Stomach (tissue), 4 donors: ENCODE measurements around the gene TMEM235.

Source experiments
- POLR2A ChIP-seq, 4 donors: fragments of 450-650 bp; IDR thresholded peaks; one replicate each; pipeline ENCODE4 v1.6.1; 2016; ENCODE audit warnings: antibody characterized with exemption in 4 of 4, control low read depth in 2 of 4, mild to moderate bottlenecking in 1 of 4, moderate library complexity in 1 of 4
- TF ChIP-seq, protein P1 (sequence below), 7 experiments: fragments of 450-650 bp in 4 of 7; fragments of 200-600 bp in 3 of 7; sonication (generic) in 3 of 7; IDR thresholded peaks; one replicate each; pipeline ENCODE4 v1.5.1; 2016 to 2019; ENCODE audit warnings: antibody characterized with exemption in 7 of 7, control low read depth in 2 of 7, mild to moderate bottlenecking in 1 of 7

DNA sequence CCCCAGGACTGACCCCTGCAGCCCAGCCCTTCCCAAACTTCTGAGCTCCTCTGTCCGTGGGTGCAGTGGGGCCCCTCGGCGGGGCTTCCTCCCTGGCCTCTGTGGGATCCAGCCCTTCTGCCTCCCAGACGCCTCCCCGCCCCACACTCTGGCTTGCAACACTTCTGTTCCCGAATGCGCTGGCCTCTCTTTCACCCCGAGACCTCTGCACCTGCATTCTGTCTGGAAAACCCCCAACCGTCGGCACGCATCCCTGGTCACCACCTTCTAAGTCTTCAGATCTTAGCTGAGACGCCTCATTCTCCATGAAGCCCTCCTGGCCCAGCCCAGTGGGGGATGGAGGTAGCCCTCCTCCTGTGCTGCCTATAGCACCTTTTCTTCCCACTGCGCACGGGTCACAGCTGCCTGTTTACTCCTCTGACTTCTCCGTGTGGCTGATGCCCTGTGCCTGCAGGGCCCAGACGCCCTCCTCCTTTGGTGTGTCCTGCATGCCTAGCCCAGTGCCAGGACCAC is 26.4 kb downstream of the TMEM235 start:
- TF ChIP-seq POLR2A (IDR thresholded peaks at IDR 0.05), result no peak
- TF ChIP-seq, protein P1, sequence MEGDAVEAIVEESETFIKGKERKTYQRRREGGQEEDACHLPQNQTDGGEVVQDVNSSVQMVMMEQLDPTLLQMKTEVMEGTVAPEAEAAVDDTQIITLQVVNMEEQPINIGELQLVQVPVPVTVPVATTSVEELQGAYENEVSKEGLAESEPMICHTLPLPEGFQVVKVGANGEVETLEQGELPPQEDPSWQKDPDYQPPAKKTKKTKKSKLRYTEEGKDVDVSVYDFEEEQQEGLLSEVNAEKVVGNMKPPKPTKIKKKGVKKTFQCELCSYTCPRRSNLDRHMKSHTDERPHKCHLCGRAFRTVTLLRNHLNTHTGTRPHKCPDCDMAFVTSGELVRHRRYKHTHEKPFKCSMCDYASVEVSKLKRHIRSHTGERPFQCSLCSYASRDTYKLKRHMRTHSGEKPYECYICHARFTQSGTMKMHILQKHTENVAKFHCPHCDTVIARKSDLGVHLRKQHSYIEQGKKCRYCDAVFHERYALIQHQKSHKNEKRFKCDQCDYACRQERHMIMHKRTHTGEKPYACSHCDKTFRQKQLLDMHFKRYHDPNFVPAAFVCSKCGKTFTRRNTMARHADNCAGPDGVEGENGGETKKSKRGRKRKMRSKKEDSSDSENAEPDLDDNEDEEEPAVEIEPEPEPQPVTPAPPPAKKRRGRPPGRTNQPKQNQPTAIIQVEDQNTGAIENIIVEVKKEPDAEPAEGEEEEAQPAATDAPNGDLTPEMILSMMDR (IDR thresholded peaks at IDR 0.05), result no peak
